Measurements from ENCODE around the gene MMP8.

- TF ChIP-seq CTCF (IDR thresholded peaks at IDR 0.05; ENCODE audit: low read length) (no peak), EZH2 (optimal IDR thresholded peaks at IDR 0.05; ENCODE audit: low read depth, low read length) (no peak), EZH2phosphoT487 (IDR thresholded peaks at IDR 0.05; ENCODE audit: low read length) (no peak)
Observed at GRCh38 chr11:102753267-102753666, 28.5 kb upstream of the MMP8 start.

Data from MM.1S (cell line).